Liver (tissue), 3 donors: ENCODE results near the gene GON4L.

ENCODE experiments used
- EGR1 ChIP-seq, 2 donors: IDR thresholded peaks; 2 replicates each; pipeline ENCODE4 v1.6.1; 2016 to 2018; ENCODE audit warnings: antibody characterized with exemption in 2 of 2, low read depth in 2 of 2
- GABPA ChIP-seq, 2 donors: IDR thresholded peaks in 1 of 2; conservative IDR thresholded peaks in 1 of 2; 2 replicates each; pipeline ENCODE4 v1.6.1; 2016; ENCODE audit warnings: antibody characterized with exemption in 2 of 2, mild to moderate bottlenecking in 1 of 2, moderate library complexity in 1 of 2
- JUND ChIP-seq, 2 donors: IDR thresholded peaks; 2 replicates each; pipeline ENCODE4 v1.6.1; 2016; ENCODE audit warnings: antibody characterized with exemption in 2 of 2
- NR2F2 ChIP-seq: IDR thresholded peaks from 2 replicates; pipeline ENCODE4 v1.6.1; 2016; ENCODE audit warnings: antibody characterized with exemption
- RAD21 ChIP-seq, 2 donors: IDR thresholded peaks; 2 replicates each; pipeline ENCODE4 v1.6.1; 2016; ENCODE audit warnings: antibody characterized with exemption in 2 of 2, mild to moderate bottlenecking in 2 of 2
- SP1 ChIP-seq: IDR thresholded peaks from 2 replicates; pipeline ENCODE4 v1.6.1; 2018; ENCODE audit warnings: antibody characterized with exemption, mild to moderate bottlenecking
- TAF1 ChIP-seq: conservative IDR thresholded peaks from 2 replicates; pipeline ENCODE4 v1.6.1; 2016; ENCODE audit warnings: antibody characterized with exemption, mild to moderate bottlenecking
- YY1 ChIP-seq: IDR thresholded peaks from 2 replicates; pipeline ENCODE4 v1.6.1; 2016; ENCODE audit warnings: antibody characterized with exemption, mild to moderate bottlenecking
- TF ChIP-seq, protein P1 (sequence below): fragments of 150-350 bp; IDR thresholded peaks from 2 replicates; pipeline ENCODE4 v1.5.1; 2017; ENCODE audit warnings: improper control_type of control experiment, low read depth, low read length; ENCODE audit not compliant: missing input control
- TF ChIP-seq, protein P2 (sequence below): IDR thresholded peaks from 2 replicates; pipeline ENCODE4 v1.6.1; 2016; ENCODE audit warnings: antibody characterized with exemption
- TF ChIP-seq, protein P3 (sequence below): IDR thresholded peaks from 2 replicates; pipeline ENCODE4 v1.6.1; 2016; ENCODE audit warnings: antibody characterized with exemption, mild to moderate bottlenecking
- donor health status: healthy.
- donor health status: healthy.

DNA sequence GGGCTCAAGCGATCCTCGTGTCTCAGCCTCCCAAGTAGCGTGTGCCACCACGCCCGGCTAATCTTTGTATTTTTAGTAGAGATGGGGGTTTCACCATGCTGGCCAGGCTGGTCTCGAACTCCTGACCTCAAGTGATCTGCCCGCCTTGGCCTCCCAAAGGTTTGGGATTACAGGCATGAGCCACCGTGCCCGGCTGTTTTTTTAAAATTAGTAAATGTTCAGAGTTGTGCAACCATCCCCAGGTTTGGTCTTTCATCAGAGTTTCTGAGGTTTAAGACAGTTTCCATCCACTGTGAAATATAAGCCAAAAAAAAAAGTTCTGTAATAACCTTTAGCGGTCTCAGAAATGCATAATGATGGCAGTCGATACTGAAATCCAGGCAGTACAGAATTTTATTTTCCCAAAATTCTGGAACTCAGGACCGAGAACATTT, 1.8 kb upstream of the GON4L start:
- TF ChIP-seq, protein P1, sequence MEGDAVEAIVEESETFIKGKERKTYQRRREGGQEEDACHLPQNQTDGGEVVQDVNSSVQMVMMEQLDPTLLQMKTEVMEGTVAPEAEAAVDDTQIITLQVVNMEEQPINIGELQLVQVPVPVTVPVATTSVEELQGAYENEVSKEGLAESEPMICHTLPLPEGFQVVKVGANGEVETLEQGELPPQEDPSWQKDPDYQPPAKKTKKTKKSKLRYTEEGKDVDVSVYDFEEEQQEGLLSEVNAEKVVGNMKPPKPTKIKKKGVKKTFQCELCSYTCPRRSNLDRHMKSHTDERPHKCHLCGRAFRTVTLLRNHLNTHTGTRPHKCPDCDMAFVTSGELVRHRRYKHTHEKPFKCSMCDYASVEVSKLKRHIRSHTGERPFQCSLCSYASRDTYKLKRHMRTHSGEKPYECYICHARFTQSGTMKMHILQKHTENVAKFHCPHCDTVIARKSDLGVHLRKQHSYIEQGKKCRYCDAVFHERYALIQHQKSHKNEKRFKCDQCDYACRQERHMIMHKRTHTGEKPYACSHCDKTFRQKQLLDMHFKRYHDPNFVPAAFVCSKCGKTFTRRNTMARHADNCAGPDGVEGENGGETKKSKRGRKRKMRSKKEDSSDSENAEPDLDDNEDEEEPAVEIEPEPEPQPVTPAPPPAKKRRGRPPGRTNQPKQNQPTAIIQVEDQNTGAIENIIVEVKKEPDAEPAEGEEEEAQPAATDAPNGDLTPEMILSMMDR = no peak
- no peak for TF ChIP-seq RAD21 (IDR thresholded peaks at IDR 0.05)
- no peak for TF ChIP-seq YY1
- no peak for TF ChIP-seq EGR1 (IDR thresholded peaks at IDR 0.05; ENCODE audit: low read depth in 2 of 2)
- no peak for TF ChIP-seq TAF1
- TF ChIP-seq, protein P2, sequence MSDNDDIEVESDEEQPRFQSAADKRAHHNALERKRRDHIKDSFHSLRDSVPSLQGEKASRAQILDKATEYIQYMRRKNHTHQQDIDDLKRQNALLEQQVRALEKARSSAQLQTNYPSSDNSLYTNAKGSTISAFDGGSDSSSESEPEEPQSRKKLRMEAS = no peak
- no peak for TF ChIP-seq SP1
- TF ChIP-seq JUND (IDR thresholded peaks at IDR 0.05) = no peak
- no peak for TF ChIP-seq NR2F2
- TF ChIP-seq, protein P3, sequence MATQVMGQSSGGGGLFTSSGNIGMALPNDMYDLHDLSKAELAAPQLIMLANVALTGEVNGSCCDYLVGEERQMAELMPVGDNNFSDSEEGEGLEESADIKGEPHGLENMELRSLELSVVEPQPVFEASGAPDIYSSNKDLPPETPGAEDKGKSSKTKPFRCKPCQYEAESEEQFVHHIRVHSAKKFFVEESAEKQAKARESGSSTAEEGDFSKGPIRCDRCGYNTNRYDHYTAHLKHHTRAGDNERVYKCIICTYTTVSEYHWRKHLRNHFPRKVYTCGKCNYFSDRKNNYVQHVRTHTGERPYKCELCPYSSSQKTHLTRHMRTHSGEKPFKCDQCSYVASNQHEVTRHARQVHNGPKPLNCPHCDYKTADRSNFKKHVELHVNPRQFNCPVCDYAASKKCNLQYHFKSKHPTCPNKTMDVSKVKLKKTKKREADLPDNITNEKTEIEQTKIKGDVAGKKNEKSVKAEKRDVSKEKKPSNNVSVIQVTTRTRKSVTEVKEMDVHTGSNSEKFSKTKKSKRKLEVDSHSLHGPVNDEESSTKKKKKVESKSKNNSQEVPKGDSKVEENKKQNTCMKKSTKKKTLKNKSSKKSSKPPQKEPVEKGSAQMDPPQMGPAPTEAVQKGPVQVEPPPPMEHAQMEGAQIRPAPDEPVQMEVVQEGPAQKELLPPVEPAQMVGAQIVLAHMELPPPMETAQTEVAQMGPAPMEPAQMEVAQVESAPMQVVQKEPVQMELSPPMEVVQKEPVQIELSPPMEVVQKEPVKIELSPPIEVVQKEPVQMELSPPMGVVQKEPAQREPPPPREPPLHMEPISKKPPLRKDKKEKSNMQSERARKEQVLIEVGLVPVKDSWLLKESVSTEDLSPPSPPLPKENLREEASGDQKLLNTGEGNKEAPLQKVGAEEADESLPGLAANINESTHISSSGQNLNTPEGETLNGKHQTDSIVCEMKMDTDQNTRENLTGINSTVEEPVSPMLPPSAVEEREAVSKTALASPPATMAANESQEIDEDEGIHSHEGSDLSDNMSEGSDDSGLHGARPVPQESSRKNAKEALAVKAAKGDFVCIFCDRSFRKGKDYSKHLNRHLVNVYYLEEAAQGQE = no peak
- no peak for TF ChIP-seq GABPA (IDR thresholded peaks at IDR 0.05 in 1 of 2, conservative IDR thresholded peaks at IDR 0.05 in 1 of 2)
